ENCODE results near the gene HOXD1. TPM values are rescaled to one million over a fixed set of nuclear protein-coding genes. Genes with fewer than 3 reads are reported as not detected.
A peak's percentile ranks its signal among the peaks of the same experiment; 100 is the strongest.

HOXD1 gene
- polyA plus RNA-seq, 3 donors: 9.8 to 12.4 (median 10.4) TPM

- DNase-seq (ENCODE audit: extremely low read depth in 1 of 11, low read depth in 9 of 11, low spot score in 4 of 11): no peak
These were observed 14.7 kb upstream of the HOXD1 start for GRCh38 chr2:176173567-176174381.

- DNase-seq (ENCODE audit: extremely low read depth in 1 of 11, low read depth in 9 of 11, low spot score in 4 of 11): peak in 1 of 11 donors; percentile 56
These were observed 14.1 kb upstream of the HOXD1 start for GRCh38 chr2:176174382-176174823.

GRCh38 chr2:176174824-176175708 is 13.4 kb upstream of the HOXD1 start:
- DNase-seq (ENCODE audit: extremely low read depth in 1 of 11, low read depth in 9 of 11, low spot score in 4 of 11): peak in 3 of 11 donors; percentile 64 to 88 (median 87)

GRCh38 chr2:176175709-176176607 is 12.5 kb upstream of the HOXD1 start:
- no peak for DNase-seq (ENCODE audit: extremely low read depth in 1 of 11, low read depth in 9 of 11, low spot score in 4 of 11)

- no peak for DNase-seq (ENCODE audit: extremely low read depth in 1 of 11, low read depth in 9 of 11, low spot score in 4 of 11)
These were observed 10.9 kb upstream of the HOXD1 start for GRCh38 chr2:176177580-176178037.

GRCh38 chr2:176178038-176178756 is 10.3 kb upstream of the HOXD1 start:
- peak in 1 of 11 donors; percentile 45 for DNase-seq (ENCODE audit: extremely low read depth in 1 of 11, low read depth in 9 of 11, low spot score in 4 of 11)

- no peak for DNase-seq (ENCODE audit: extremely low read depth in 1 of 11, low read depth in 9 of 11, low spot score in 4 of 11)
These were observed 9.6 kb upstream of the HOXD1 start for GRCh38 chr2:176178757-176179295.

GRCh38 chr2:176181551-176181950 is 6.9 kb upstream of the HOXD1 start:
- no peak for DNase-seq (ENCODE audit: extremely low read depth in 1 of 11, low read depth in 9 of 11, low spot score in 4 of 11)

GRCh38 chr2:176182671-176183070 is 5.8 kb upstream of the HOXD1 start:
- no peak for DNase-seq (ENCODE audit: extremely low read depth in 1 of 11, low read depth in 9 of 11, low spot score in 4 of 11)

GRCh38 chr2:176184749-176185148 is 3.7 kb upstream of the HOXD1 start:
- DNase-seq (ENCODE audit: extremely low read depth in 1 of 11, low read depth in 9 of 11, low spot score in 4 of 11): no peak

GRCh38 chr2:176186024-176186423 is 2.4 kb upstream of the HOXD1 start:
- no peak for DNase-seq (ENCODE audit: extremely low read depth in 1 of 11, low read depth in 9 of 11, low spot score in 4 of 11)

GRCh38 chr2:176187200-176187898 is 1.1 kb upstream of the HOXD1 start:
- peak in 1 of 11 donors; percentile 27 for DNase-seq (ENCODE audit: extremely low read depth in 1 of 11, low read depth in 9 of 11, low spot score in 4 of 11)

GRCh38 chr2:176188774-176189680 is 559 bp downstream of the HOXD1 start:
- no peak for DNase-seq (ENCODE audit: extremely low read depth in 1 of 11, low read depth in 9 of 11, low spot score in 4 of 11)

GRCh38 chr2:176189681-176190641 is 1.5 kb downstream of the HOXD1 start:
- DNase-seq (ENCODE audit: extremely low read depth in 1 of 11, low read depth in 9 of 11, low spot score in 4 of 11): peak in 1 of 11 donors; percentile 23

- no peak for DNase-seq (ENCODE audit: extremely low read depth in 1 of 11, low read depth in 9 of 11, low spot score in 4 of 11)
These were observed 3.9 kb downstream of the HOXD1 start for GRCh38 chr2:176192351-176192750.

All from renal cortex interstitium (tissue), 11 donors.